CD4-positive, alpha-beta T cell treated with Interleukin-12 subunit alpha and Interleukin-12 subunit beta, for 1 hour (primary cell): ENCODE data around the gene ASPSCR1.

Experiments
- DNase-seq: peaks from one replicate; pipeline ENCODE4 v3.0.0-alpha.2; 2020

ASPSCR1 gene

DNA sequence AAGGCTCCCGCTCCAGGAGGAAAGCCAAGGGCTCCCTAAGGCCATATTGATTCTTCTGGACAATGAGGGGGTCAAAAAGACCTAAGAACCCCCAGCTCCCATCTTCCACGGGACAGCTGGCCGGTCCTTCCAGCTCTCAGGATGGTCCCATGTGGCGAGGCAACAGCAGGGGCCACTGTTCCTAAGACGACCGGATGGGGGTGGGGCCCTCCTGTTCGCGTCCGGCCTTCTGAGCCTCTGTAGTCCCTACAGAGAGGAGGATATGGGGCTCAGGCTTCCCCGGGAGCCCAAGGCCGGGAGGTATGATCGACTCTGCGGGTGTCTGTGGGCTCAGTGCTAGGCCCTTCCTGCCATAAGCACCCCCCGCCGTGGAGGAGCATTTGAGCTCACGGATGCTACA is 66.1 kb downstream of the ASPSCR1 start:
- DNase-seq: no peak

DNA sequence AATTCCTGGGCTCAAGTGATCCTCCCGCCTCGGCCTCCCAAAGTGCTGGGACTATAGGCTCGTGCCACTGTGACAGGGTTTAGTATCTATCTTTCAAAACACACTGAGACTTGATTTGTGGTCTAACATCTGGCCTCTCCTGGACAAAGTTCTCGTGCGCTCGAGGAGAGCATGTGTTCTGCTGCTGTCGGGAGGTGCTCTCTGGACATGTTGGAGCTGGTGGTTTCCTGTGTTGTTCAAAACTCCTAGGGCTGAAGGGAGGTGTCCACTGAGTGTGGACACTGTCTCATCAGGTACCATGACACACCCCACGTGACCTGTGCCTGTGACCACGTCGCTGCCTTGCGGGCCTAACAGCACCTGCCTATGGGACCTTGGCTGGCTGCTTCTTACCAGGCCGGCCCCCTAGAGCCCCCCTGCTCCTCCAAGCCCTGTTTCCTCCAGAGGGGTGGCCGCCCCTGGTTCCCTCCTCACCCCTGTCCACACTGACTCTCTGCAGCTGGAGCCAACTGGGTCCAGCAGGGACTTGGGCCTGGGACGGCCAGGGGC is 68.6 kb downstream of the ASPSCR1 start:
- DNase-seq: no peak

DNA sequence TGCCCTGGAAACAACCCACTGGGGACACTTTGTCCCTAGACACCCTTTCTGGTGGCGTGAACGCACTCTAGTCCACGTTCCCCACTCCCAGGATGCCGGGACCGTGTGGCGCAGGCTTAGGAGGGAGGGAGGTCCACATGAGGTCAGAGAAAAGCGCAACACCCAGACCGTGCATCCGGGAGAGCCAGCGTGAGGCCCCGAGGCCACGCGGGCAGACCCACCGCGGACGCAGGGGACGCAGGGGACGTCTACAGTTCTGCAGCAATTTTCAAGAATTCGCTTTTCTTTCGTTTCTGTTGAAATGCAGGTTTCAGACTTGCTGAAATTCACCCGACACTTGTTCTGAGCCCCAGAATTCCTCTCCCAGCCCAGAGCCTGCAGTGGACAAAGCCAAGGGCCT is 69.5 kb downstream of the ASPSCR1 start:
- no peak for DNase-seq

DNA sequence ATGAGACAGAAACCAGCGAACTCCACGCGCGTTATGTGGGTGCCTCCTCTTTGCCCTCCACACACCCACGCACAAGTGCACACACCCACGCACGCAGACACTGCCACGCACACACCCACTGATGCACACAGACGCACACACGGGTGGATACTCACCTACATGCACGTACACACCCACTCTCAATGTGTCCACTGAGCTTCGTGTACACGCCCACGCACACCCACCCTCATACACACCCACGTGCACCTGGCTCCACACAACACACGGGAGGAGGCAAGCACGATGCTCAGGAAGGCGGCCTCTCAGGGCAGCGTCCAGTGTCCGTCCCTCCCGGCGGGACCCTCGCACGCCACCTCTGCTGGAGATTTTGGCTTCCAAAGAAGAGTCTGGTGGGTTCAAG is 70.0 kb downstream of the ASPSCR1 start:
- no peak for DNase-seq

DNA sequence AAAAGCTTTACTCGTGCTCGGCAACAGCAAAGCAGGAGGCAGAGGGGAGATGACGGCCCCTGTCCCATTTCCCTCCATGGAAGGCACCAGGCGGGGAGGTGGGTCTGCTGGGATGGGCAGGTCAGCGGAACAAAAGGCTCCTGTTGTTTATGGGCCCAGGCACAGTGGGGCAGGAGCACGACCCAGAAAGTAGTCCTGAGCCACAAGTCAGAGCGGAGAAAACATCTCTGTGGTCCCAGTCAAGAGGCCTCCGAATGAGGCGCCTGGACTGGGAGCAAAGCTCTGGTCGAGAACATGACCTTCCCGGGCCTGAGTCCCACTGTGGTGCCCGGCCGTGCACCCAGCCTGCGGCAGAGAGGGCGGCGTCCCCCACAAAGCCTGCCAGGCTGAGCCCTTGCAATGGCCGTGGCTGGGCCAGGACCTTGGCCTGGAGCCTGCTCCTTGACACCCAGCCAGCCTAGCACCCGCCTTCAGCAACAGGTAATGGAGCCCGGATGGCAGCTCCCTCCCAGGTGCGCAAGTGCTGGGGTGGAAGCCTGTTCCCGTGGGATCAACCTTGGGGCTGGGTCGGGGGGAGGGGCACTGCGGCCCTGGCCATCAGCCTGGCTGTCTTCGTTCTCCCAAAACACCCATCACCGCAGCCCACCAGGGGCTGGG is 70.6 kb downstream of the ASPSCR1 start:
- no peak for DNase-seq

DNA sequence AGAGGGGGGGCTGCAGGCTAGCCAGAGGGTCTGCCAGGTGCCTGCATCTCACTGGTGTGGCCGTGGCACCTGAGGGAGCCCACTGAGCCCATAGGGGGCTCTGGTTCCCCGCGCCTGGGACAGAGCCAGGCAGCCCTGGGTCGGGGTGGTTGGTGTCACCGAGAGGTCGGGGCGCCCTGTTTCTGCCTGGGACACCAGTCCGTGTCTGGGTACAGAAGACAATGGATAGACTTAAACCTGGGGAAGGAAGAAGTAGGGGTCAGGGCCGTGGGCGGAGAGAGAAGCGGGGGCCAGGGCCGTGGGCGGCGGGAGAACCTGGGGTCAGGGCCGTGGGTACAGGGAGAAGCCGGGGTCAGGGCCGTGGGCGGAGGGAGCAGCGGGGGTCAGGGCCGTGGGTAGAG is 71.1 kb downstream of the ASPSCR1 start:
- no peak for DNase-seq

DNA sequence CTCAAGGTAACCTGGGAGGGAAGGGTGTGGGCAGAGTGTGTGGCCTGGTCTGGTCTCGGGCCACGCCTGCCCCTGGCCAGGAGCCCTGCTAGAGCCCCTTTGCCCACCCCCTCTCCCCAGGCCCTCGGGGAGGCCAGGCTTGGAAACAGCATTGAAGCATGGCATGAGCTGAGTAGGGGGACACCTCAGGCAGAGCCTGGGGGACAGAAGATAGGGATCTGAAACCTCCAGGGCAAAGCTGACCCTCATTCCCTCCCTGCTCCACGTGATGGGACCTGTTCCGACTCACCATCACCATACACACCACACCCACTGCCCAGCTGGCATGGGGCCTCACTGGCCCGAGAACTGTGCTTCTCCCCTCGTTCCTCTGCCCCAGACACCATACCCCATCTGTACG is 71.7 kb downstream of the ASPSCR1 start:
- DNase-seq: no peak

DNA sequence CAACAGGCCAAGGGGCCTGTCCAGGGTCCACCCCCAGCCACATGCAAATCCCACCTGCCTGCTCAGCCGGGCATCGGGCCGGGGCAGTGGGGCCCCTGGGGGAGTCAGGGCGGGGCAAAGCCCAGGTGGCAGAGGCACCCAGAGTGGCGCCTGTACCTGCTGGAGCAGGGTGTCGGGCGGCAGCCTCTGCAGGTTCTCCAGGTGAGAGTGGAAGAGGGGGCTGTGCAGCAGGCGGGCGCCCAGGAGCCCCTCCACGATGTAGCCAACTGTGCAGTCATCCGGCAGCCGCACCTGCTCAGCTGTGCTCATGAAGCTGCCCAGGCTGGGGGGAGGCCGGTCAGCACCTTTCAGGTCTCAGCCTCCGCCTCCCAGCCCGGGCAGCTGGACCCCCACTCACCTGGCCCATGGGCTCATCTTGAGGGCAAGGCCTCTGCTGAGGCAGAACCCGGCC is 72.1 kb downstream of the ASPSCR1 start:
- no peak for DNase-seq

DNA sequence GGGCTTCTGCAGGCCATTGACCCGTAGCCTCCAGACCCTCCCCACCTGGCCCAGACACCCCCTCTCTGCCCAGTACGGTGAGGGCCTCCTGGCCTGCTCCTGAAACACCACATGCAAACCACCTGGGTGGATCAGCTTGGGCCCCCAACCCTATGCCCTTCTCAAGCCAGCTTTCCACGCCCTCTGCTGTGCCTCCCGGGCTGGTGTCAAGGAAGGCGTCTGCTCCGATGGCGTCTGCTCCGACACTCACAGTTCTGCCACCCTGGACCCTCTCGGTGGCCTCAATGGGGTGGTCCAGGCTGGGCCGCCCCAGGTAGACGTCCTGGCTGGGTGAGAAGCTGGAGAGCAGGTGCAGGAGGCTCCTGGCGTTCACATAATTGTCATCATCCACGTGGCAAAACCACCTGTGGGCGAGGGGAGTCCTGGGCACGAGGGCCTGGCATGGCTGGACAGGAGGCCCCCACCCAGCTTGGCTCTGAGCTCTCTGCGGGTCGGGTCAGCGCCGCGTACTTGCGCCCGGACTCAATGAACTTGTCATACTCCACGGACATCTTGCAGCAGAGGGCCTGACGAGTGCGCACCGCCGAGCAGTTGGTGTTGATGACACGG is 72.8 kb downstream of the ASPSCR1 start:
- DNase-seq: no peak

DNA sequence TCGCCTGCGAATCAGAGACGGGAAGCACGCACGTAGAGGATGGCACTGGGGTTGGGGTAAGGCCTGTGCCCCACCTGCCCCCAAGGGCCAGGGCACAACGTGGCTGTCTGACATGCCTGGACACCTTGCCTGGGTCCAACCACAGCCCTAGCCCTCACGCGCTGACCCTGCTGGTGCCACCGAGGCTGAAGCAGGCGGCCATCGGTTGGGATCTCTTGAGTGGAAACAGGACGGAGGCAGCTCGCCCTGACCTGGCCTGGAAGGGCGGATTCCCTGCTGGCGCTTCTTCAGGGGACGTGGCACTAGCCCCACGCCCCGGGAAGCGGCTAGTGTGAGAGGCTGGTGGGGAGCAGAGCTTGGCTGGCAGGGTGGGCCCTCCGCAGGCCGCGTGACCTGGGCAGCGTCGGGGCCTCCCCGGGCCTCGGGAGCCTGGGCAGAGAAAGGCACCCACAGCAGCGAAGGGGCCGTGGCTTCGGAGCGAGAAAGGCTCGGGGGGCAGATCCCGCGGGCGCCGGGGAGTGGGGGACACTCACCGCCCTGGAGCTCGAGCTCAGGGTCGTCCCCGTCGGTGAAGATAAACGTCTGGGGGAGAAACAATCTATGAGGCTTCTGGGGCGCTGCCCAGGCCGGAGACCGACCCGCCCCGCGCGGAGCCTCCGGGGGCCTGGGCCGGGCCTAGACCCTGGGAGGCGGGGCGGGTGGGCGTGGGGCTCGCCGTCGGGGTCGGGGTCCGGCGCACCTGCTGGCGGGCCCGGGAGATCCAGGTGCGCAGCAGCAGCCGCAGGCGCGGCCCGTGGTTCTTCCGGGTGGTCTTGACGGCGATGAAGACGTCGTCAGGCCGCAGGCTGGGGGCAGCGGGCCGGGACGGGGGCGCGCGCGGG is 73.6 kb downstream of the ASPSCR1 start:
- DNase-seq: no peak

DNA sequence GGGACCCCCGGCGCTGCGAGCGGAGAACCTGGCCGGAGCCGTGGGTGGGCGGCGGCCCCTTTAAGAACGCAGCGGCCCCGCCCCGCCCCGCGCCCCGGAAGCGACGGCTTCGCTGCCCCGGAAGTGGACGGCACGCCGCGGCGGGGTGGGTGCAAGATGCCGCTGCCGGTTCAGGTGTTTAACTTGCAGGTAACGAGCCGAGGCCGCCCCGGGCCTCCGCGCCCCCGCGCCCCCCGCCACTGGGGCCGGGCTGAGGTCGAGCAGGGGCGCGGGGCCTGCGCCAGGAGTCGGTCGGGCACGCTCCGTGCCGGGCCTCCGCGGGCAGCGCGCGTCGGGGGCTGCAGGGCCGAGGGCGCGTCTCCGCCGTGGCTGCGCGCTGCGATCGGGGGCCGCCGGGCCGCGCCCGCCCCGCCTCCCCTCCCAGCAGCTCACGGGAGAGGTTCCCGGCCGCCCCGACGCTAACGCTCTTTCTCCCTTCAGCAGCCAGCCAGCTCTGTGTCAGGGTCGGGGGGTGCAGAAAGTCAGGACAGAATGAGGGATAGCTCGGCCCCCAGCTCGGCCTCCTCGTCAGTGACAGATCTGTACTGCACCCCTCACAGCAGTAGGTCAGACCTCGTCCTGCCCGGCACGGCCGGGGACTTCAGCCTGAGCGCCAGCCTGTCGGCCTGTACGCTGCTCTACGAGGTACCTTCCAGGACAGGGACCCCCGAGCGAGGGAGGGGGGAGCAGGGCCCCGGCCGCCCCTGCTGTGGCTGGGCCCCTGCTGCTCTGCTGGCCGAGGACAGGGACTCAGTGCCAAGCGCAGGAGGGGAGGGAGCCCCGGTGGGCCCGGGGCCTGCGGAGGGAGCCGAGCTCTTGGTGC is 74.6 kb downstream of the ASPSCR1 start, which contains the start of the genes GPS1 and RFNG:
Gene GPS1, plus strand, starts transcription at position 123 of the 862 bp plus-strand sequence. Its CDS starts 34 bp downstream, at position 157.
Gene RFNG, minus strand, starts transcription at position 36 of the 862 bp plus-strand sequence. CDS start 45 bp downstream, outside the sequence.
- peak; percentile 81 for DNase-seq

DNA sequence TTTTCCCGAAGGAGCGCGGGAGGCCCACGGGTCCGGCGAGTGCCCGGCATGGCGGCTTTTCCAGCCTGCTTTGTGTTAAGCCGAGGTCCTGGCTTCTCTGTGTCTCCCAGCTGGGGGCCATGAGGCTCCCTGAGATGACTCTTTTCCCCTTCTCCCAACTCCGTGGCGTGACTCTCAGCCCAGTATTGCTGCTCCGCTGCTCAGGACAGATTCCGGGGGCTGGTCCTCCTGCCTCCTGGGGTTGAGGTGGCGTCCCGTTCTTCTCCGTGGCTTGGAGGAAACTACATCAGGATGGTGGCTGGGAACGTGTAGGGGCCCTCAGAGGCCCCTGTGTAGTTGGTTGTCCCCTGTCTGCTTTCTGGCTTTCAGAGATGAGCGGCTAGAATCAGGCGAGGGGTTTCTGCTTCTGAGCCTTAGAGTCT is 75.2 kb downstream of the ASPSCR1 start:
- DNase-seq: no peak

DNA sequence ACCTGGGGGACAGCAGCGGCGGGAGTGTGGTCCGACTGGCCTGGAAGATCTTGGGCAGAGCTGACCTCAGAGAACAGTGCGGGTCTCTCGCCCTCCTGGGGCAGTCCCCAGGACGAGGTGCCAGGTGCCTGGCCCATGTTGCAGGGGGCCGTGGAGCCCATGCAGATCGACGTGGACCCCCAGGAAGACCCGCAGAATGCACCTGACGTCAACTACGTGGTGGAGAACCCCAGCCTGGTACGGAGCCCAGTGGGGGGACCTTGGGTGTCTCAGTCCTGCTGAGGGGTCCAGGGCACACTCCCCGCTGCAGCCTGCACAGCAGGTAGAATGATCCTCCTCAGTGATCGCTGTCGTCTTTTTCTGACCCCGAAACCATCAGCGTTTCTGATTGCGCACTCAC is 75.7 kb downstream of the ASPSCR1 start:
- no peak for DNase-seq

DNA sequence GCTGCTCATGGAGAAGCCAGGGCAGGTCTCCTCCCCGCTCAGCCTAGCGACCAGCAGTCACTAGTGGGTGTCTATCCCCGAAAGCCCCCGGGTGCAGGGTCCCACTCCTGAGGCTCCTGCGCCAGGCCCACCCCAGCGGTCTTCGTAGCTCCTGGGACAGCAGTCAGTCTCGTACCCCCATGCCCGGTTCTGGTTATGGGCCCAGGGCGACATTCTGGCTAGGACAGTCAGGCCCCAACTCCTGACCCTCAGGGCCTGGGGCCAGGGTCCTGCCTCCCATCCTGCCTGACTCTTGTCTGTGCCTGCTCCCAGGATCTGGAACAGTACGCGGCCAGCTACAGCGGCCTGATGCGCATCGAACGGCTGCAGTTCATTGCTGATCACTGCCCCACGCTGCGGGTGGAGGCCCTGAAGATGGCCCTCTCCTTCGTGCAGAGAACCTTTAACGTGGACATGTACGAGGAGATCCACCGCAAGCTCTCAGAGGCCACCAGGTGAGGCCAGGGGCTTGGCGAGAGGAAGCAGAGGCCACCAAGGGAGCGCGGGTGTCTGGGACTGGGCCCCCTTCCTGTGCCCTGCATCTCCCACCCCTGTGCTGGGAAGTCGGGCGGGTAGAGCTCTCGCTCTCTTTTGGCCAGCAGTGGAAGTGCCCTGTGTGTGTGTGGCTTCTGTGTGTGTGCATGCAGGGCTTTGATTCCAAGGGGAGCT is 76.3 kb downstream of the ASPSCR1 start:
- DNase-seq: no peak

DNA sequence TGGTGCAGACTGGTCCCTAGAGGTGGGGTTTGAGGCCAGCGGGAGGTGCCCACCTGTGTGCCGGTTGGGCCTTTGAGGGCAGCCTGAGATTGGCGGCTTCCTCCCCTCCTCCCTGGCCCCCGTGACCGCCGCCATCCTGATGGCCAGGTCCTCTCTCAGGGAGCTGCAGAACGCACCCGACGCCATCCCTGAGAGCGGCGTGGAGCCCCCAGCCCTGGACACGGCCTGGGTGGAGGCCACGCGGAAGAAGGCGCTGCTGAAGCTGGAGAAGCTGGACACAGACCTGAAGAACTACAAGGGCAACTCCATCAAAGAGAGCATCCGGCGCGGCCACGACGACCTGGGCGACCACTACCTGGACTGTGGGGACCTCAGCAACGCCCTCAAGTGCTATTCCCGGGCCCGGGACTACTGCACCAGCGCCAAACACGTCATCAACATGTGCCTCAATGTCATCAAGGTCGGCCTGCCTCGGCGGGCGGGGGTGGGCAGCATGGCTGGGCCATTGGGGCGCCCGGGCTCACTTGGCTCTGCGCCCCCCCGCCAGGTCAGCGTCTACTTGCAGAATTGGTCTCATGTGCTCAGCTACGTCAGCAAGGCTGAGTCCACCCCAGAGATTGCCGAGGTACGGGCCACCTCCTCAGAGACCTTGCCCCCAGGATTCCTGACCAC is 77.1 kb downstream of the ASPSCR1 start:
- DNase-seq: no peak

DNA sequence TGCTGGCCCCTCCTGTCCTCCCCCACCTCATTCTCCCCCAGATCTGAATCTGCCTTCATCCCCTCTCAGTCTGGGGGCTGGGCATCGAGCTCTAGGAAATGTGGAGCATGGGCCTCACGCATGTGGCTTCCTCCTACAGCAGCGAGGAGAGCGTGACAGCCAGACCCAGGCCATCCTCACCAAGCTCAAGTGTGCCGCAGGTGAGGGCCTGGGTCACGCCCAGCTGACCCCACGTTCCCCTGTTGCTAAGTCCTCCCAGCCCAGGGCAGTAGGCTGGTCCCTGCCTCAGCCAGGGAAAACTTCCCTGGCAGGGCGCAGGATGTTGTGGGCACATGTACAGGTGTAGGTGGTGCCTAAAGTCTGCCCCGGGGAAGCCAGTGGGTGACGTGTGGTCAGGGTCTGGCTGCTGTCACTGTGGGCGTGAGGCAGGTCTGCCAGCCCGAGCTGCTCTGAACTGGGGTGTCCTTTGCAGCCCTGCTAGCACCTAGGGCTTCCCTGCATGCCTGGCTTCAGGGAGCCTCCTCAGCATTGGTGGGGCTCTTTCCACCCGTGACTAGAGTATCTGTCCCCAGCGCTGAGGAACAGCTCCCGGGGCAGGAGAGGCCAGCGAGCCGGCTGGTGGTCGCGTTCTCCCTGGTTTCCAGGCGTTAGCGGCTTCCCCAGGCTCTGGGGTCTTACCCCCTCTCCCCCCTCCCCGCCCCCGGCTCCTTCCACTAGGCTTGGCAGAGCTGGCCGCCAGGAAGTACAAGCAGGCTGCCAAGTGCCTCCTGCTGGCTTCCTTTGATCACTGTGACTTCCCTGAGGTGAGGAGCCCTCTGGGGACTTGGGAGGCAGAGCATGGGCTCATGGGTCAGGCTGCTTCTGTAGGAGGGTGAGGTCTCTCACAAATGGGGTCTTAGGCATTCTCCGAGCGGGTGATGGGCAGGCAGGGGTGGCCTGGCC is 77.9 kb downstream of the ASPSCR1 start:
- no peak for DNase-seq

DNA sequence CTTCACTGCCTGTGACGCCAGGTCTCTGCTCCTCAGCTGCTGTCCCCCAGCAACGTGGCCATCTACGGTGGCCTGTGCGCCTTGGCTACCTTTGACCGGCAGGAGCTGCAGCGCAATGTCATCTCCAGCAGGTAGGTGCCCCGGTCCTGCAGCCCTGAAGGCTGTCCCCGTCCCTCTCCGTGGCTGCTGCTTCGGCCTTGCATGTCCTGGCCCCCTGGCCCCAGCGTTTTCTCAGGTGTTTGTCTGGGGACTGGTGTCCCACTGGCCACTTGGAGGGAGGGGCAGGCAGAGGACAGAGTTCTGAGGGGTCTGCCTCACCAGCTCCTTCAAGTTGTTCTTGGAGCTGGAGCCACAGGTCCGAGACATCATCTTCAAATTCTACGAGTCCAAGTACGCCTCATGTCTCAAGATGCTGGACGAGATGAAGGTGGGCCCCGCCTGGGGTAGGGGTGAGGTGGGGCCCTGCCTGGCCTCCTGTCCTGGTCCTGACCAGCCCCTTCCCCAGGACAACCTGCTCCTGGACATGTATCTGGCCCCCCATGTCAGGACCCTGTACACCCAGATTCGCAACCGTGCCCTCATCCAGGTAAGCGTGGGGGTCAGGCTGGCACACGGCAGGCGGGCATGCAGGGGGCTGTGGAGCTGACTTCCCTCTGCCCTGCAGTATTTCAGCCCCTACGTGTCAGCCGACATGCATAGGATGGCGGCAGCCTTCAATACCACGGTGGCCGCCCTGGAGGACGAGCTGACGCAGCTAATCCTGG is 78.7 kb downstream of the ASPSCR1 start:
- DNase-seq: no peak

DNA sequence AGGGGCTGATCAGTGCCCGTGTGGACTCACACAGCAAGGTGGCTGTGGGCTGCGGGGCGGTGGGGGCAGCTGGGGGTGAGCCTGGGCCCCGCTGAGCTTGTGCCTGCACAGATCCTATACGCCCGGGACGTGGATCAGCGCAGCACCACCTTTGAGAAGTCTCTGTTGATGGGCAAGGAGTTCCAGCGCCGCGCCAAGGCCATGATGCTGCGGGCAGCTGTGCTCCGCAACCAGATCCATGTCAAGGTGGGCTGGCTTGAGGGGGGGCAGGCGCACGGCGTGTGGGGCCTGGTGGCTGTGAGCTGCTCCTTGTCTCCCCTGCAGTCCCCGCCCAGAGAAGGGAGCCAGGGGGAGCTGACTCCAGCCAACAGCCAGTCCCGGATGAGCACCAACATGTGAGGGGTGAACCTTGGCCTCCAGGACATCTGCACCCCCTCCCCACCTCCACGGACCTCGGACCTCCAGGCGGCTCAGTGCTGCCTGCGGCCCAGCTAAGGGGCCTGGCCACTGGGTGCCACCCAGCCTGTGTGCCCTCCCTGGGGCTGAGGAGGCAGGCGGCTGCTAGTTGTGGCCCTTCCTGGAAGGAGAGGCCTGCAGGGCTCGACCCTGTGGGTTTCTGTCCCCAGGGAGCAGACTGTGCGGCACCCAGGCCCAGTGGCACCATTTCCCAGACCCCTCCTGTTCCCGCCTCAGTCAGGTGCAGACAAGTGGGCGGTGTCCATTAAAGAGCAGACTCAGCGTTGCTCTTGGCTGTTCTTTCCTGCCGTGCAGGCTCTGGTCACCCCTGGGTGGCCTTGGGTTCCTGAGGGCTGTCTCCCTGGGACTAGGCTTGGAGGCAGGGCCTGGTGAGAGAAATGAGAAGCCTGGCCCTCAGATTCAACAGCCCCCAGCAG is 79.5 kb downstream of the ASPSCR1 start:
- no peak for DNase-seq
